Right lobe of liver (tissue), 4 donors: ENCODE data around the gene PCDHB7.
"Not testable (repeated sequence)": the region's sequence is repeated elsewhere in the genome, so short reads cannot be mapped to it uniquely, and the experiment has no call there.

Experiments used
- CTCF ChIP-seq, 4 donors: fragments of 200-600 bp in 3 of 4; fragments of 450-650 bp in 1 of 4; IDR thresholded peaks; one replicate each; pipeline versions ENCODE4 v1.5.1 to v1.8.0; 2016 to 2022; ENCODE audit warnings: antibody characterized with exemption in 4 of 4, mild to moderate bottlenecking in 2 of 4
- POLR2A ChIP-seq: fragments of 450-650 bp; IDR thresholded peaks from one replicate; pipeline ENCODE4 v1.6.1; 2017; ENCODE audit warnings: antibody characterized with exemption, mild to moderate bottlenecking
- donor health status: DM: no; HTN: no; CAD: no.
- donor health status: DM: no; HTN: no; CAD: no.
- donor health status: DM: no; HTN: yes; CAD: no.

GRCh38 chr5:141157901-141158300 lies 14.5 kb upstream of the PCDHB7 start:
- TF ChIP-seq CTCF (IDR thresholded peaks at IDR 0.05); POLR2A: not testable (repeated sequence)
